HUES48 (cell line): ENCODE data around the gene DPP10.

Experiments used
- H3K27ac ChIP-seq: one replicate; pipeline ENCODE4 v1.7.0; 2013; ENCODE audit warnings: low read depth, low read length, inconsistent platforms
- H3K27me3 ChIP-seq: 2 replicates; pipeline ENCODE4 v1.6.1; 2013; ENCODE audit warnings: mild to moderate bottlenecking, low read length; ENCODE audit not compliant: control insufficient read depth, insufficient read depth
- H3K36me3 ChIP-seq: 2 replicates; pipeline ENCODE4 v1.6.1; 2013; ENCODE audit warnings: low read length; ENCODE audit not compliant: control insufficient read depth, insufficient read depth
- H3K4me1 ChIP-seq: 2 replicates; pipeline ENCODE4 v1.6.1; 2013; ENCODE audit warnings: mild to moderate bottlenecking, low read length; ENCODE audit not compliant: control insufficient read depth, insufficient read depth
- H3K4me3 ChIP-seq: 2 replicates; pipeline ENCODE4 v1.5.1; 2013; ENCODE audit warnings: mild to moderate bottlenecking, low read depth, low read length
- H3K9ac ChIP-seq: 2 replicates; pipeline ENCODE4 v1.6.1; 2013; ENCODE audit warnings: mild to moderate bottlenecking, low read depth, low read length, moderate library complexity
- H3K9me3 ChIP-seq: 2 replicates; pipeline ENCODE4 v1.6.1; 2013; ENCODE audit warnings: low read length; ENCODE audit not compliant: control insufficient read depth, insufficient read depth

DPP10 gene

GRCh38 chr2:114661971-114662939, 219.8 kb downstream of the DPP10 start:
- peaks cover 6% of the 10 kb centered on the region for H3K4me1 ChIP-seq
- H3K9me3 ChIP-seq, result no peaks in the 10 kb centered on the region
- H3K27me3 ChIP-seq, result peaks cover 5% of the 10 kb centered on the region
- H3K27ac ChIP-seq, result no peak overlapping the region
- H3K36me3 ChIP-seq, result no peaks in the 10 kb centered on the region
- H3K4me3 ChIP-seq, result peak overlapping the region; percentile 62
- H3K9ac ChIP-seq, result 0 out of 2 replicates have a peak overlapping the region, but pooled peaks have one; percentile 15

DNA sequence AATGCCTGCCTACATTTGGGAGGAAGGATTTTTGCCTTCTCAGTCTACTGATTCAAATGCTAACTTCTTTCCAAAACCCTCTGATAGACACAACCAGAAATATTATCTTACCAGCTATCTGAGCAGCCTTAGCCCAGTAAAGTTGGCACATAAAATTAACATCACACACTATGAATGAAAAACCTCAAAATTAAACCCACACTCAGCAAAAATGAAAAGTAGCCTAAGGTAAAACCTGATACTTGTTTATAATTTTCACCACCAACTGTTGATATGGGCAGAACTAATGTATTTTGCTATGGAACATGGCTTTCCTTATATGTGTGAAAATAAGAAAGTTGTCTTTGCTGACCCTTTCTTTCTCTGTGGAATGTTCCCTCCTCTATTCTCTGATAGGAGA, 226.0 kb downstream of the DPP10 start:
- Histone ChIP-seq H3K27ac (no peak overlapping the region), H3K4me3 (no peak overlapping the region), H3K4me1 (no peaks in the 10 kb centered on the region), H3K9me3 (no peaks in the 10 kb centered on the region), H3K9ac (no peak overlapping the region), H3K36me3 (no peaks in the 10 kb centered on the region), H3K27me3 (no peaks in the 10 kb centered on the region)

DNA sequence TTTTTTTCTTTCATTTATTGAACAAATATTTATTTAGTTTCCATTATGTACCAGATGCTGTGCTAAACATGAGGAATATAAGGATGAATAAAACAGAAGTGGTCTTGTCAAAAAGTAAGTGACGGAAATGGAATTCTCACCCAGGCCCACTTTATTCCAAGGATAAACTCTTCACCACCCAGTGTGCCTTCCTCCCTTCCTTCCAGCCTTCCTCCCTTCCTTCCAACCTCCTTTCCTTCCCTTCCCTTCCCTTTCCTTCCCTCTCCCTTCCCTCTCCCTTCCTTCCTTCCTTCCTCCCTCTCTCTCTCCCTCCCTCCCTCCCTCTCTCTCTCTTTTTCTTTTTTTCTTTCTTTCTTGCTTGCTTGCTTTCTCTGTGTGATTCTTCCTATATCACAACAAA, 240.8 kb downstream of the DPP10 start:
- Histone ChIP-seq H3K4me1 (peaks cover 41% of the 10 kb centered on the region), H3K36me3 (no peaks in the 10 kb centered on the region), H3K27me3 (no peaks in the 10 kb centered on the region), H3K9me3 (no peaks in the 10 kb centered on the region), H3K27ac (no peak overlapping the region), H3K9ac (no peak overlapping the region), H3K4me3 (no peak overlapping the region)

DNA sequence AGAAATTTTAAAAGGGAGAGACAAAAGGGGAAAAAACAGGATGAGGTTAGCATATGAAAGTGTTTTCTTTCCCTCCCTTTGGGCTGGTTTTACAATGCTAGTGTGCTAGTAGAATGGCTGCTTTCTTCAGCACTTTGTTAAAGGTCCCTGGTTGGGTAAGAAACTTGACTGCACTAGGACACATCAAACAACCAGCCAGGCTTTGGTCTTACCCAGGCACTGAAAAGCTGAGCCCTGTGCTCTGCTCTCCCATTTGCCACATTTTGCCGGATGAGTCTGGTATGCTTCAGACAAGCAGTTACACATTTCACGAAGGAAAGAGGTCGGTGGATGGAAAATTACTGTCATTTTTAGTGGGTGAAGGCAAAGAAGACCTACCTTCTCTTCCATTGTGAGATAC, 242.0 kb downstream of the DPP10 start:
- 0 out of 2 replicates have a peak overlapping the region, but pooled peaks have one; percentile 15 for H3K9ac ChIP-seq
- peak overlapping the region; percentile 90 for H3K27ac ChIP-seq
- H3K4me1 ChIP-seq, result peaks cover 35% of the 10 kb centered on the region
- H3K27me3 ChIP-seq, result no peaks in the 10 kb centered on the region
- peak overlapping the region; percentile 30 for H3K4me3 ChIP-seq
- H3K36me3 ChIP-seq, result no peaks in the 10 kb centered on the region
- no peaks in the 10 kb centered on the region for H3K9me3 ChIP-seq

DNA sequence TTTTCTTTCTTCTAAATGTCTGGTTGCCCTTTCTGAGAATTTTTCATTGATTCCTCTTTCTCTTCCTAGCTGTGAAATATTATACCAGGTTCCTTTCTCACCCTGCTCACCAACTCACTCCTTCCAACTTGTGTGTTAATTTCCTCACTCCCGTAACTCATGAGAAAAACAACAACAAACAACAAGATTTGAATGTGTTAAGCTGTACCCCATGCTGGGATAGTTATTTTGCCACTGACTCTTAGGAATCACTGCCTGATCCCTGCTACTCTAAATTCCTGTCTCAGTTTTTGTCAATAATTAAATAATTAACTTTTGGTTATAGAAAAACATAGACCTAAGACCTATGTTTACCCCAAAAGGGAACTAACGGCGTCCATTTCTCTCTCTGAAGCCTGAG, 242.7 kb downstream of the DPP10 start:
- Histone ChIP-seq H3K4me1 (peaks cover 32% of the 10 kb centered on the region), H3K9ac (0 out of 2 replicates have a peak overlapping the region, but pooled peaks have one; percentile 15), H3K36me3 (no peaks in the 10 kb centered on the region), H3K27ac (peak overlapping the region; percentile 90), H3K4me3 (peak overlapping the region; percentile 30), H3K27me3 (no peaks in the 10 kb centered on the region), H3K9me3 (no peaks in the 10 kb centered on the region)

- H3K27me3 ChIP-seq, result no peaks in the 10 kb centered on the region
- H3K4me3 ChIP-seq, result no peak overlapping the region
- peaks cover 24% of the 10 kb centered on the region for H3K4me1 ChIP-seq
- H3K9ac ChIP-seq, result no peak overlapping the region
- no peaks in the 10 kb centered on the region for H3K9me3 ChIP-seq
- H3K27ac ChIP-seq, result no peak overlapping the region
- H3K36me3 ChIP-seq, result no peaks in the 10 kb centered on the region
Observed at GRCh38 chr2:114688241-114688640, 245.8 kb downstream of the DPP10 start.

DNA sequence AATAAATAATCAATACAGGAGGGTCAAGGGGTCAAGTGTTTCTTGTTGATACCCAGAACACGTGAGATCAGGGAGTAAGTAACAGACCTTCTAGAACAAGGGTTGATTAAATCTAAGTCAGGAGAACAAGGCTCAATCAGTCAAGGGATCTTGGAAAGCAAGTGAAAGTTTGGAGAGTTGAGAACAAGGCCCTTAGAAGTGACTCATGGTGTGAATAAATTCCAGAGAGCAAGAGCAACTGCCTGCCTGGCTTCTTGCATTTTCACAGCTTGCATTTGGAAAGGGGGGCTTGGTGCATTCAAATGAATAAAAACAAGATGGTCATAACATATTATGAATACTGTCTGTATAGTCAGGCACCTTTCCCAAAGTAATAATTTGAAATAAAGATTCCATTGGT, 256.1 kb downstream of the DPP10 start:
- peaks cover 7% of the 10 kb centered on the region; the same call in 1 of the 2 replicates for H3K4me1 ChIP-seq
- H3K9me3 ChIP-seq, result no peaks in the 10 kb centered on the region
- no peaks in the 10 kb centered on the region for H3K36me3 ChIP-seq
- no peak overlapping the region for H3K9ac ChIP-seq
- no peak overlapping the region for H3K27ac ChIP-seq
- H3K4me3 ChIP-seq, result no peak overlapping the region
- no peaks in the 10 kb centered on the region for H3K27me3 ChIP-seq

DNA sequence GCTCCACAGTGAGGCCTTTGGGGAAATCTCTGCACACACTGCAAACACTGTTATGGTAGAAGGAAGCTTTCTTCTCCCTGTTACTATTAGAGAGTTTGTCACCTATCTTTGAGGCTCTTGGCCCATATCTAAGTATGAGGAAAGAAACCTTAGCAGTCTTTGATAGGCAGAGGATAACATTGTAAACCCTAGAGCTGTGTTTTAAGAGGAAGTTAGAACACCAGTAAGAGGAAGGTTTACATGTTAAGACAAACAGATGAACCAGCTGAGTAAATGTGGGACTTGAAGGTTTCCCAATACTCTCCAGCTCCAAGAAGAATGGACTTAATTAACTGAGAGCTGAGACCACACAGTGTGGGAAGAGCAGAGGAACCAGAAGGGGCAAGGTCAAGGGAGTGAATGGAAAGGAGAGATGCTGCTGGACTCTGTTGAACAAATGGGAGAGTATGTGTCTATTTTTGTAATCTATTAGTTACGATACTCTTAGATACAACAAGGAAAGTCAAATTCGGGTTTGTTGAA, 257.0 kb downstream of the DPP10 start:
- Histone ChIP-seq H3K36me3 (no peaks in the 10 kb centered on the region), H3K4me1 (peaks cover 7% of the 10 kb centered on the region; the same call in 1 of the 2 replicates), H3K4me3 (no peak overlapping the region), H3K9me3 (no peaks in the 10 kb centered on the region), H3K27me3 (no peaks in the 10 kb centered on the region), H3K9ac (no peak overlapping the region), H3K27ac (no peak overlapping the region)

DNA sequence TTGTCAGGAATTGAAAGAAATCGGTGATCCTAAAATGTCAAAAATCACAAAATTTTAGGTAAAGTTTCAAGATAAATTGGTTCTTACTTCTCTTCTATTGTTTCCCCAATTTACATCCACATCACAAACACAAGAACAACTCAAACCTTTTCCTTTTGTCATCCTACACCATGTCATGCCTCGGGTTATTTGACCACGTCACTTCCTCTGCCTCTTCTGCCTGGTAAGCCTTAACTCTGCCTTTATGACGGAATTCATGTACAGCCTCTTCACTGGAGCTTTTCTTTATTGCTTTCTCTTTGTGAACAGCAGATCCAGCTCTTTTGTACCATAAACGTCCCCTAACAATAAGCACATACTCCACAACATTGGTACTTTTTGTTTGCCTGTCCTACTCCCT, 258.0 kb downstream of the DPP10 start:
- H3K9me3 ChIP-seq, result no peaks in the 10 kb centered on the region

DNA sequence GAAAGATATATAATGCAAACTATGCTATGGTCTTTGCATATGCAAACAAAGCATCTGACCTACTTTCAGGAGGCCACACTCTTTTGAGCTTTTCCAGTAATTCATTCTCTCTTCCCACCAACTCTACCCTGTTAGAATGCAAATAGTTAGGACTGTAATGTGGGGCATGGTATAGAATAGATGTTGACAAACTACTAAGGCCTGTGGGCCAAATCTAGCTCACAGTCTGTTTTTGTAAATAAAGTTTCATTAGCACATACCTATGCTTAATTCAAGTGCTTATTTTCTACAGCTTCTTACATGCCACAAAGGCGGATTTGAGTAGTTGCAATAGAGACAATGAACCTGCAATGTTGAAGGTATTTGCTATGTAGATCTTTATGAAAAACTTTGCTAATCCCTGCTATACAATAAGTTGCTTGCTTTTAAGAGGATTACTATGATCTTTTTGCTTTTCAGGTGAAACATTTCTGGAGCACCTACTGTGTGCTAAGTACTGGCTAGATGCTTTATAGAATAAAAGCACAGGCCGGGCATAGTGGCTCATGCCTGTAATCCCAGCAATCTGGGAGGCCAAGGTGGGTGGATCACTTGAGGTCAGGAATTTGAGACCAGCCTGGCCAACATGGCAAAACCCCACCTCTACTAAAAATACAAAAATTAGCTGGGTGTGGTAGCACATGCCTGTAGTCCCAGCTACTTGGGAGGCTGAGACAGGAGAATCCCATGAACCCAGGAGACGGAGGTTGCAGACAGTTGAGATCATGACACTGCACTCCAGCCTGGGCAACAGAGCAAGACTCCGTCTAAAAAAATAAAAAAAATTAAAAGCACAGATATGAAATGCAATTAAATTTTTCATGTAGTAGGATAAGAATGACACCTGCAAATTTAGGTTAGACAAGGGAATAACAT, 267.8 kb downstream of the DPP10 start:
- no peaks in the 10 kb centered on the region for H3K27me3 ChIP-seq
- H3K9me3 ChIP-seq, result no peaks in the 10 kb centered on the region
- H3K27ac ChIP-seq, result peak overlapping the region; percentile 82
- H3K36me3 ChIP-seq, result no peaks in the 10 kb centered on the region
- H3K4me3 ChIP-seq, result no peak overlapping the region
- H3K4me1 ChIP-seq, result peaks cover 41% of the 10 kb centered on the region
- no peak overlapping the region for H3K9ac ChIP-seq

More for the DNA sequence above, 258.0 kb downstream of the DPP10 start:
- Histone ChIP-seq H3K27me3 (no peaks in the 10 kb centered on the region), H3K4me1 (peaks cover 7% of the 10 kb centered on the region; the same call in 1 of the 2 replicates), H3K36me3 (no peaks in the 10 kb centered on the region), H3K27ac (no peak overlapping the region), H3K4me3 (no peak overlapping the region), H3K9ac (no peak overlapping the region)
